Activated T-helper 2 cell treated with anti-CD3 and anti-CD28 coated beads, Interferon-gamma antibody, Interleukin-2, Interleukin-4, amounts not matched to agents 10 μg/mL and 5 μg/mL and 100 μg/mL, durations not matched to agents 14 hours and 24 hours and 36 hours (primary cell): ENCODE data around the gene CXorf49B. TPM values are rescaled to one million over a fixed set of nuclear protein-coding genes. Genes with fewer than 3 reads are reported as not detected.
"Not testable (repeated sequence)": the region's sequence is repeated elsewhere in the genome, so short reads cannot be mapped to it uniquely, and the experiment has no call there.

Source experiments
- DNase-seq: peaks from one replicate; pipeline ENCODE4 v3.0.0; 2021; ENCODE audit warnings: low spot score
- H3K27ac Mint-ChIP-seq: one replicate; pipeline ENCODE4 v1.8.0; 2021; ENCODE audit warnings: mixed read lengths
- H3K27me3 Mint-ChIP-seq: one replicate; pipeline ENCODE4 v1.8.0; 2021; ENCODE audit warnings: low read depth, mixed read lengths
- H3K36me3 Mint-ChIP-seq: one replicate; pipeline ENCODE4 v1.8.0; 2021; ENCODE audit warnings: low read depth, mixed read lengths
- H3K4me1 Mint-ChIP-seq: one replicate; pipeline ENCODE4 v1.8.0; 2021; ENCODE audit warnings: low read depth, mixed read lengths
- H3K4me3 Mint-ChIP-seq: one replicate; pipeline ENCODE4 v1.8.0; 2021; ENCODE audit warnings: low read depth, mild to moderate bottlenecking, moderate library complexity, mixed read lengths
- H3K9me3 Mint-ChIP-seq: one replicate; pipeline ENCODE4 v1.8.0; 2021; ENCODE audit warnings: mixed read lengths
- intact Hi-C: fragments of 100-400 bp; cut with micrococcal nuclease; formaldehyde crosslinking; loops from one replicate; pipeline ENCODE4 v1.15.1; 2023
- total RNA-seq: library from RNA; stranded (reverse); gene quantifications from 2 replicates; pipeline ENCODE4 v1.2.3, GENCODE V29; 2022

The CXorf49B gene
- not detected in 2 replicates for total RNA-seq

DNA sequence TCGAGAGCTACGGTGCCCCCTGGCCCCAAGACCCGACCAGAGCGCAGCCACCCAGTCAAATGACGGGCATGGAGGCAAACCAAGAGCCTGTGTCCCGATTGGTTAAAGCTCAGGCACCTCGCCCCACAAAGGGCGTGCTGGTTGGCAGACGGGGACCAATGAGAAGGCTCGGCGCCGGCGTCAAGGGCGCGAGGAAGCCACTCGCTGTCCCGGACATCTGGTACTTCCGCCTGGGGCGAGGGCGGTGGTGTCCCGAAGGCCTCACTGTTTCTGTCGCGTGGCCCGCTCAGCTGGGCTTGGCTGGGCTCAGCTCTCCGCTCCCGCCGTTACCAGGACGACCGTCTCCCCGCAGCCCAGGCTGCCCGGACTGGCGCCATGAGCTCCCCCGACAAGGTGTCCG is at the start of gene CXorf49B:
CXorf49B (plus strand) TSS at position 301 of the 400 bp plus-strand sequence; CDS start at position 376, 75 bp downstream.
- intact Hi-C loops, H3K27me3 Mint-ChIP-seq, H3K9me3 Mint-ChIP-seq, H3K4me3 Mint-ChIP-seq, H3K27ac Mint-ChIP-seq, H3K4me1 Mint-ChIP-seq, DNase-seq, H3K36me3 Mint-ChIP-seq: not testable (repeated sequence)

DNA sequence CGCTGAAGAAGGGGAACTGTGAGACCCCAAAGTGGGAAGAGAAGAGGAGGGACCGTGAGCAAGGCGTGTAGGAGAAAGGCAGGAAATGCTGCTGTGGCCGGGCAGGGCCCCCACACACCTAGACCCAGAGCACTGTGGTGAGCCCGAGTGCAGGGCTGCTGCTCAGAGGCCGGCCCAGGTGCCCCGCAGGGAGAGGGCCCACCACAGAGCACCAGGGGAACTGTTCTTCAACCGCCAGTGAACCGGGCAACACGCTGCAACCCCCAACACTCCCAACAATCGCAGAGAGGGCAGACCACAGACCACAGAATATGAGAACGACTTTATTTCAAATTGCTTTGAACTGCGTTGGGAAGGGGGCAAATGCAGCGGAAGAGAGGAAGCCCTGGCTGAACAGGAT is 49.1 kb upstream of the CXorf49B start:
- intact Hi-C loops, H3K4me3 Mint-ChIP-seq, DNase-seq, H3K27ac Mint-ChIP-seq, H3K4me1 Mint-ChIP-seq, H3K9me3 Mint-ChIP-seq, H3K27me3 Mint-ChIP-seq, H3K36me3 Mint-ChIP-seq: not testable (repeated sequence)

DNA sequence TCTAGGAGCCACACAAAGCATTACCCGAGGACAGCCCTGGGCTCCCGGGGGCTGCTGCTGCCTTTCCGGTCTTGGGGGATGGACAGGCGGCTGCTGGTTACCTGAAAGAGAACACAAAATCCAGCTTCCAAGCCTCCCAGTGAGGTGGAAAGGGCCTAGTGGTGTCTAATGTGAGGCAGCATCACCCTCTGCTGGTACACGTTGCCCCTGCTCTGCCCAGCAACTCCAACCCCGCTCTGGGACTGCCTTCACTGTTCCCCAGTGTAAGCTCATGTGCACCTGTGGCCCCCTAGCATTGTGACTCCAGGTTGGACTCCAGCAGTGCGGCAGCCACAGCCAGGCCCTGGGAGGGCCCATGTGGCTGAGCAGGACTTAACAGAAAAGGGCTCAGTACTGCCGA is 47.6 kb upstream of the CXorf49B start:
- H3K27me3 Mint-ChIP-seq, H3K9me3 Mint-ChIP-seq, intact Hi-C loops, H3K27ac Mint-ChIP-seq, H3K36me3 Mint-ChIP-seq, H3K4me3 Mint-ChIP-seq, H3K4me1 Mint-ChIP-seq, DNase-seq: not testable (repeated sequence)

DNA sequence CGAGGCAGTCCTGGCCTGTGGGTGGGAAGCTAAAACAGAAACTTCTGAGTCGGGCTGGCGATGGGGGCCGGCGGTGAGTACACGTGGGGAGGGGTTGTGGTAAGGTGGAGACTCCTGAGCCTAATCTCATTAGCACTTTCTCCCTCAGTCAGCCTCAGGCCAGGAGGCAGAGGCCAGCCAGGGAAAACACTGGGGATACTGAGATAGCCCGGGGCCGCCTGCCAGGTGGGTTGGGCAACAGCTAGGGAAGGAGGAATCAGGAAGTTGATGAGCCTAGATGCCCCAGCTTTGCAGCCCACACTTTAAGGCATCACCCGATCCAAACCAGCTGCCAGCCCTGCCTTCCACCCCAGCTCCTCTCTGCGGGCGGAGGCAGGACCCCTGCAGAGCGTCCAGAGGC is 46.8 kb upstream of the CXorf49B start:
- DNase-seq, H3K36me3 Mint-ChIP-seq, H3K4me3 Mint-ChIP-seq, H3K27me3 Mint-ChIP-seq, H3K27ac Mint-ChIP-seq, H3K4me1 Mint-ChIP-seq, intact Hi-C loops, H3K9me3 Mint-ChIP-seq: not testable (repeated sequence)

DNA sequence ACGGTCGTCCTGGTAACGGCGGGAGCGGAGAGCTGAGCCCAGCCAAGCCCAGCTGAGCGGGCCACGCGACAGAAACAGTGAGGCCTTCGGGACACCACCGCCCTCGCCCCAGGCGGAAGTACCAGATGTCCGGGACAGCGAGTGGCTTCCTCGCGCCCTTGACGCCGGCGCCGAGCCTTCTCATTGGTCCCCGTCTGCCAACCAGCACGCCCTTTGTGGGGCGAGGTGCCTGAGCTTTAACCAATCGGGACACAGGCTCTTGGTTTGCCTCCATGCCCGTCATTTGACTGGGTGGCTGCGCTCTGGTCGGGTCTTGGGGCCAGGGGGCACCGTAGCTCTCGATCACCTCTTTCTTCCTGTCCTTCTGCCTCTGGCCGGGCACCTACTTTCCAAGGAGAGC is 45.0 kb upstream of the CXorf49B start, which contains the start of gene CXorf49:
CXorf49 (minus strand) TSS at position 101 of the 400 bp plus-strand sequence. CDS start 134 bp downstream, outside the sequence.
- H3K9me3 Mint-ChIP-seq, H3K36me3 Mint-ChIP-seq, H3K27ac Mint-ChIP-seq, intact Hi-C loops, H3K4me3 Mint-ChIP-seq, H3K4me1 Mint-ChIP-seq, H3K27me3 Mint-ChIP-seq, DNase-seq: not testable (repeated sequence)

DNA sequence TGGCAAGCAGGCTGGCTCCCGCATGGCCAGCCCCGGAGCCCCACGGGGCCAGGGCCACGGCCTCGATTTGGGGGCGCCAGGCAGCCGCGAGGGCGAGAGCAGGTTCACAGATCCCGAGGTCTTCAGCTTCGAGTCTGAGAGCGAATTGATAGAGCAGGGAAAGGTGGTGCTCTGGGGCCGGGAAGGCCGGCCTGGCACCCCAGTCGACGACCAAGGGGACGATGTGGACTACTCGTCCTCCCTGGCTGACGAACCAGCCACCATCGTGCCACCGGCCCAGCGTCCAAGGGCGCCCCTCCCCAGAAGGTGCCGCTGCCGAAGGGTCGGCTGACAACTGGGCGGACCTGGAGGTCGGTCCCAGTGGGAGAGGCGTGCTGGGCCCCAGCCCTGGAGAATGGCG is 44.0 kb upstream of the CXorf49B start:
- intact Hi-C loops, H3K27ac Mint-ChIP-seq, H3K4me3 Mint-ChIP-seq, H3K9me3 Mint-ChIP-seq, DNase-seq, H3K4me1 Mint-ChIP-seq, H3K36me3 Mint-ChIP-seq, H3K27me3 Mint-ChIP-seq: not testable (repeated sequence)

DNA sequence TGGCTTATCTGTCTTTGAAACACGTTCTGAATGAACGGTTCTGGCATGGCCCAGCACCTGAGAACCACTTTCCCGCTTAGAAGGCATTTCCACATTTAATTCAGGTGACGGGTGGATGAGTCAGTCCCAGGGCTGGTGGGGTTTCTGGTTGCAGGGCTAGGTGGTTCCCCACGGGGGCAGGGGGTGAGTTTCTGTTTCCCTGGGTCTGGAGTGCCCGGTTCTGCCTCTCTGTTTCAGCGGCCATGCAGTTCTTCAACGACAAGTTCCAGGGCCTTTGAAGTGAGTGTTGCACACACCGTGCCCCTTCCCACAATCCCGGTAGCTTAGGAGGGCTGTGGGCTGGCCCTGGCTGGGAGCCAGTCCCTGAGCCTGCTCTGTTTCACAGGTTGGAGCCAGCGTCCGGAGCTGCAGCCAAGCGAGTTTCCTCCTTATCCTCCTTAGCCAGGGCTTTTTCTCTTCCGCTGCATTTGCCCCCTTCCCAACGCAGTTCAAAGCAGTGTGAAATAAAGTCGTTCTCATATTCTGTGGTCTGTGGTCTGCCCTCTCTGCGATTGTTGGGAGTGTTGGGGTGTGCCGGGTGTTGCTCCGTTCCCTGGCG is 42.8 kb upstream of the CXorf49B start:
- DNase-seq, H3K9me3 Mint-ChIP-seq, H3K27ac Mint-ChIP-seq, H3K4me3 Mint-ChIP-seq, H3K36me3 Mint-ChIP-seq, intact Hi-C loops, H3K27me3 Mint-ChIP-seq, H3K4me1 Mint-ChIP-seq: not testable (repeated sequence)

DNA sequence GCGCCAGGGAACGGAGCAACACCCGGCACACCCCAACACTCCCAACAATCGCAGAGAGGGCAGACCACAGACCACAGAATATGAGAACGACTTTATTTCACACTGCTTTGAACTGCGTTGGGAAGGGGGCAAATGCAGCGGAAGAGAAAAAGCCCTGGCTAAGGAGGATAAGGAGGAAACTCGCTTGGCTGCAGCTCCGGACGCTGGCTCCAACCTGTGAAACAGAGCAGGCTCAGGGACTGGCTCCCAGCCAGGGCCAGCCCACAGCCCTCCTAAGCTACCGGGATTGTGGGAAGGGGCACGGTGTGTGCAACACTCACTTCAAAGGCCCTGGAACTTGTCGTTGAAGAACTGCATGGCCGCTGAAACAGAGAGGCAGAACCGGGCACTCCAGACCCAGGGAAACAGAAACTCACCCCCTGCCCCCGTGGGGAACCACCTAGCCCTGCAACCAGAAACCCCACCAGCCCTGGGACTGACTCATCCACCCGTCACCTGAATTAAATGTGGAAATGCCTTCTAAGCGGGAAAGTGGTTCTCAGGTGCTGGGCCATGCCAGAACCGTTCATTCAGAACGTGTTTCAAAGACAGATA is 2.4 kb upstream of the CXorf49B start:
- H3K9me3 Mint-ChIP-seq, intact Hi-C loops, H3K27ac Mint-ChIP-seq: not testable (repeated sequence)

DNA sequence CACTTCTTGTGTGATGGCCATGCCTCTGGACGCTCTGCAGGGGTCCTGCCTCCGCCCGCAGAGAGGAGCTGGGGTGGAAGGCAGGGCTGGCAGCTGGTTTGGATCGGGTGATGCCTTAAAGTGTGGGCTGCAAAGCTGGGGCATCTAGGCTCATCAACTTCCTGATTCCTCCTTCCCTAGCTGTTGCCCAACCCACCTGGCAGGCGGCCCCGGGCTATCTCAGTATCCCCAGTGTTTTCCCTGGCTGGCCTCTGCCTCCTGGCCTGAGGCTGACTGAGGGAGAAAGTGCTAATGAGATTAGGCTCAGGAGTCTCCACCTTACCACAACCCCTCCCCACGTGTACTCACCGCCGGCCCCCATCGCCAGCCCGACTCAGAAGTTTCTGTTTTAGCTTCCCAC is 1.7 kb downstream of the CXorf49B start:
- intact Hi-C loops, H3K27me3 Mint-ChIP-seq, H3K27ac Mint-ChIP-seq, DNase-seq, H3K9me3 Mint-ChIP-seq, H3K4me3 Mint-ChIP-seq, H3K36me3 Mint-ChIP-seq, H3K4me1 Mint-ChIP-seq: not testable (repeated sequence)

More for the DNA sequence above, 2.4 kb upstream of the CXorf49B start:
- H3K4me1 Mint-ChIP-seq, H3K36me3 Mint-ChIP-seq, H3K4me3 Mint-ChIP-seq, H3K27me3 Mint-ChIP-seq, DNase-seq: not testable (repeated sequence)

DNA sequence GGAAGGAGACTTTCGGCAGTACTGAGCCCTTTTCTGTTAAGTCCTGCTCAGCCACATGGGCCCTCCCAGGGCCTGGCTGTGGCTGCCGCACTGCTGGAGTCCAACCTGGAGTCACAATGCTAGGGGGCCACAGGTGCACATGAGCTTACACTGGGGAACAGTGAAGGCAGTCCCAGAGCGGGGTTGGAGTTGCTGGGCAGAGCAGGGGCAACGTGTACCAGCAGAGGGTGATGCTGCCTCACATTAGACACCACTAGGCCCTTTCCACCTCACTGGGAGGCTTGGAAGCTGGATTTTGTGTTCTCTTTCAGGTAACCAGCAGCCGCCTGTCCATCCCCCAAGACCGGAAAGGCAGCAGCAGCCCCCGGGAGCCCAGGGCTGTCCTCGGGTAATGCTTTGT is 2.5 kb downstream of the CXorf49B start:
- DNase-seq, intact Hi-C loops, H3K4me3 Mint-ChIP-seq, H3K27ac Mint-ChIP-seq, H3K36me3 Mint-ChIP-seq, H3K27me3 Mint-ChIP-seq, H3K4me1 Mint-ChIP-seq, H3K9me3 Mint-ChIP-seq: not testable (repeated sequence)

DNA sequence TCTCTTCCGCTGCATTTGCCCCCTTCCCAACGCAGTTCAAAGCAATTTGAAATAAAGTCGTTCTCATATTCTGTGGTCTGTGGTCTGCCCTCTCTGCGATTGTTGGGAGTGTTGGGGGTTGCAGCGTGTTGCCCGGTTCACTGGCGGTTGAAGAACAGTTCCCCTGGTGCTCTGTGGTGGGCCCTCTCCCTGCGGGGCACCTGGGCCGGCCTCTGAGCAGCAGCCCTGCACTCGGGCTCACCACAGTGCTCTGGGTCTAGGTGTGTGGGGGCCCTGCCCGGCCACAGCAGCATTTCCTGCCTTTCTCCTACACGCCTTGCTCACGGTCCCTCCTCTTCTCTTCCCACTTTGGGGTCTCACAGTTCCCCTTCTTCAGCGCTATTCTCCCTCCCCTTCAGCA is 4.0 kb downstream of the CXorf49B start:
- DNase-seq, intact Hi-C loops, H3K27me3 Mint-ChIP-seq, H3K27ac Mint-ChIP-seq, H3K36me3 Mint-ChIP-seq, H3K4me3 Mint-ChIP-seq, H3K4me1 Mint-ChIP-seq, H3K9me3 Mint-ChIP-seq: not testable (repeated sequence)

DNA sequence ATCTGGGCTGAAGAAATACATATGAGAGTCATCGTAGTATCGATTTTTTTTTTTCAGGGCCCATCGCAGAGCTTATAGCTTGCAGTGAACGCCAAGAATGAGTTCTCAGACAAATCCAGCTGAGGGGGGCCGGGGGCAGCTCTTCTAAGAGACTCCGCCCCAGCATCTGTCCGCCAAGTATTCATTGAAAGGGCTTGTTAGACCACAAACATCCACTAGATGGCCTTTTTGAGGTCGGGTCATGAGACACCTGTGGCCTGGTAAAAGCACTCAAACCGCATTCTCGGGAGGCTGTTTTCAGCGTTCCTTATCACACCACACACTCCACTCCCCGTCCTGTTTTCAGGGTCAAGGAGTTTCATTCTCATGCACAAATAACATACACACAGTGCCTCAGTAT is 15.2 kb downstream of the CXorf49B start:
- H3K4me3 Mint-ChIP-seq, intact Hi-C loops, H3K4me1 Mint-ChIP-seq, H3K27ac Mint-ChIP-seq, H3K36me3 Mint-ChIP-seq, H3K27me3 Mint-ChIP-seq, H3K9me3 Mint-ChIP-seq, DNase-seq: not testable (repeated sequence)

DNA sequence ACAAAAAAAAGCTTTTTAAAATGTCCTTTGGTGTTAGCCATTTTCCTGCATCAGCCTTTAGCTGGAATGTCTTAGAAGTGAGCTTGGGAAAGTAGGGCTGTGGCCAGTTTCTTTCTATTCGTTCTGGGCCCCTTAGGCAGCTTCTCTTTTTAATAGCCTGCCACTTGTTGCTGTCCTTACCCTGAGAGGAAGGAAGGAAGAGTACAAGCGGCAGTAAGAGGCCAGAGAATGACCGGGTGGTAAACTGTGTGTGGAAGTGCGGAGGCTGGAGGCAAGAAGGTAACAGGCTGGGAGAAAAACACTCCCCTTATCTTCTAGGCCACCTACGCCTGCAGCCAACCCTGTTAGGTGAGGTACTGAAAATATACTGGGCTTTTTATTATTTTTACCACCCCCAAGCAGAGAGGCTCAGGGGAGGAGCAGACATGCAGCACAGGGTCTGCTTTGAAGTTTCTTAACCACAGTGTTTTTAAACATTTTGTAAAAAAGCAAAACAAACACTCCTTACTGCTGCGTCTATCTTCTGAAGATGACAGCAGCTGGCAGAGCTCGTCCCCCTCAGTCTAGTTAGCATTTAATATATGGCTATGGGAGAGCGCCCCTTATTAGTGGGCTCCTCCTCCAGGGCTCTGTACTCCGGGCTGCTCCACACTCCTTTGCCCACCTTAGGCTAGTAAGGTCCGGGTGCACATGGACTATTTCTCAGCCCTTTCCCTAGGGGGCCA is 19.2 kb downstream of the CXorf49B start:
- H3K27me3 Mint-ChIP-seq, H3K9me3 Mint-ChIP-seq, H3K4me1 Mint-ChIP-seq, H3K4me3 Mint-ChIP-seq, H3K27ac Mint-ChIP-seq, intact Hi-C loops, H3K36me3 Mint-ChIP-seq, DNase-seq: not testable (repeated sequence)
